Germinal center (tissue), 1 donor: Measurements from ENCODE around the gene ZACN.

ENCODE experiments used
- DNase-seq: peaks from one replicate; pipeline ENCODE4 v3.0.0; 2012; ENCODE audit warnings: mixed read lengths, low spot score

Gene ZACN

GRCh38 chr17:76131692-76132573, 53.0 kb downstream of the ZACN start:
- DNase-seq = no peak
